GM12873 (cell line): ENCODE results near the gene JPH4.

Experiments used
- TF ChIP-seq, protein P1 (sequence below): IDR thresholded peaks from 2 replicates; pipeline ENCODE4 v1.5.1; 2012; ENCODE audit warnings: low read depth, mild to moderate bottlenecking, moderate library complexity, low read length, control low read depth; ENCODE audit not compliant: insufficient read depth; ENCODE audit errors: missing control alignments

The JPH4 gene

GRCh38 chr14:23548351-23549318 lies 30.0 kb downstream of the JPH4 start:
- TF ChIP-seq, protein P1, sequence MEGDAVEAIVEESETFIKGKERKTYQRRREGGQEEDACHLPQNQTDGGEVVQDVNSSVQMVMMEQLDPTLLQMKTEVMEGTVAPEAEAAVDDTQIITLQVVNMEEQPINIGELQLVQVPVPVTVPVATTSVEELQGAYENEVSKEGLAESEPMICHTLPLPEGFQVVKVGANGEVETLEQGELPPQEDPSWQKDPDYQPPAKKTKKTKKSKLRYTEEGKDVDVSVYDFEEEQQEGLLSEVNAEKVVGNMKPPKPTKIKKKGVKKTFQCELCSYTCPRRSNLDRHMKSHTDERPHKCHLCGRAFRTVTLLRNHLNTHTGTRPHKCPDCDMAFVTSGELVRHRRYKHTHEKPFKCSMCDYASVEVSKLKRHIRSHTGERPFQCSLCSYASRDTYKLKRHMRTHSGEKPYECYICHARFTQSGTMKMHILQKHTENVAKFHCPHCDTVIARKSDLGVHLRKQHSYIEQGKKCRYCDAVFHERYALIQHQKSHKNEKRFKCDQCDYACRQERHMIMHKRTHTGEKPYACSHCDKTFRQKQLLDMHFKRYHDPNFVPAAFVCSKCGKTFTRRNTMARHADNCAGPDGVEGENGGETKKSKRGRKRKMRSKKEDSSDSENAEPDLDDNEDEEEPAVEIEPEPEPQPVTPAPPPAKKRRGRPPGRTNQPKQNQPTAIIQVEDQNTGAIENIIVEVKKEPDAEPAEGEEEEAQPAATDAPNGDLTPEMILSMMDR = no peak

GRCh38 chr14:23547924-23548323 lies 30.7 kb downstream of the JPH4 start:
- TF ChIP-seq, protein P1 = no peak

DNA sequence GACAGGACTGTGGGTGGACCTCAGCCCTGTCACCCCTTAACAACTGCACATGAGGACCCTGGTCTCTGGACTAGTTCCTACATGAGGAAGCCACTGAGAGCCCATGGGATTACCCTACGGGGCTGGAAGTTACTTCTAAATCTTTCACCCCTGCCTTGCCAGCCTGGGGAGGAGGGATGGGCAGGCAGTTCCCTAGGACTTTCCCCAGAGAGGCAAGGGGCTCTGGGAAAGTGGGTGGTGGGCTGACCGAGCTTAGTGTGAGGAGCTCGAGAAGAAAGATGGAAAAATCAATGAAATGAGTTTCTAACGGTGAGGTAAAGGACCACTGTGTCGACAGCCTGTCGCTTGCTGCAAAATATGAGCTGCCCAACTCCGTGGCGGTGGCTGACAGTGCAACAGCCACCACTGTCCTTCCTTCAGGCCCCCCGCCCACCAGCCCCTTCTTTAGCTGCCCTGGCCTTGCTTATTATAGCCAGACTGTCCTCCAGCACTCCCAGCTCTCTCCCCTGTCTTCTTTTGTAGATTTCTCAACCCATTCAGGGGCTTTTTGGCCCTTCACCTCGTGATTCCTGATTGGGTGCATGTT lies 32.0 kb downstream of the JPH4 start:
- TF ChIP-seq, protein P1 = no peak

DNA sequence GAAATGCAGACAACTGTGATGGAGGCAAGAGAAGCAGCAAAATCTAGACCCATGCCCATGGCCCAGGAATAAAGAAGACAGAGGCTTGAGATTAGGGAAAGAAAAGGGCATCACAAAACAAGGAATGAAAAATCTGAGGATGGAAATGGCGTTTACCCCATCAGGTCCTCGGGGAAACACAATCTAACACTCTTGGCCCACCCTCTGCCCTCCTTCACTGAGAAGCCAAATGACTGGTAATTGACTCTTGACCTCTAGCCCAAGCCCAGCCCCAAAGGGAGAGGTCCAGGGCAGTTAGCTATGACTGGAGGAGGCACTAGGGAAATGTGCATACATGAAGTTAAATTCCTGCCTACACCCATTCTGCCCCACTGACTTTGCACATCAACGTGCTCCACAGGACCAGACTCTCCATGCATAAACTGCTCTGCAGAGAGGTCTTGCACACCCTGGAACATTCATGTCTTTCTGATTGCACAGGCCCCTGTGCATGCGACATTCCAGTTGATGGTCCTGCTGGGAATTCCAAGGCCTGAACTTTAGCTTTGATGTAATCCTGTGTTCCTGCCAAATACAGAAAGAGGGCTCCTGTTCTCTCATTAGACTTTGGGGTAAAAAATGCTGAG lies 32.7 kb downstream of the JPH4 start:
- TF ChIP-seq, protein P1 = no peak

GRCh38 chr14:23544511-23545447 lies 33.8 kb downstream of the JPH4 start:
- TF ChIP-seq, protein P1 = no peak

- TF ChIP-seq, protein P1 = no peak
Observed at GRCh38 chr14:23543403-23543802, 35.2 kb downstream of the JPH4 start.
